HG03558 (cell line): ENCODE data around the gene AUTS2.

ENCODE experiments used
- ATAC-seq: cut with Tn5 transposase; IDR thresholded peaks from one replicate; pipeline ENCODE4 v1.9.1; 2021; ENCODE audit warnings: moderate number of reproducible peaks; ENCODE audit not compliant: unreplicated experiment; ENCODE audit errors: extremely low read depth

AUTS2 gene

GRCh38 chr7:69996121-69996520 lies 397.8 kb downstream of the AUTS2 start:
- ATAC-seq = no peak

GRCh38 chr7:70000737-70001348 lies 402.6 kb downstream of the AUTS2 start:
- ATAC-seq = no peak

GRCh38 chr7:70005480-70005879 lies 407.2 kb downstream of the AUTS2 start:
- ATAC-seq = no peak

GRCh38 chr7:70005891-70006260 lies 407.6 kb downstream of the AUTS2 start:
- ATAC-seq = no peak

GRCh38 chr7:70006261-70006920 lies 408.1 kb downstream of the AUTS2 start:
- ATAC-seq = no peak

GRCh38 chr7:70008466-70008865 lies 410.2 kb downstream of the AUTS2 start:
- no peak for ATAC-seq

GRCh38 chr7:70014472-70015177 lies 416.4 kb downstream of the AUTS2 start:
- no peak for ATAC-seq

- ATAC-seq = no peak
These were observed 417.1 kb downstream of the AUTS2 start for GRCh38 chr7:70015353-70015752.

- ATAC-seq = no peak
These were observed 417.9 kb downstream of the AUTS2 start for GRCh38 chr7:70016044-70016770.

- no peak for ATAC-seq
These were observed 419.1 kb downstream of the AUTS2 start for GRCh38 chr7:70017357-70017756.

- ATAC-seq = no peak
These were observed 420.4 kb downstream of the AUTS2 start for GRCh38 chr7:70018700-70019099.

- ATAC-seq = no peak
These were observed 429.6 kb downstream of the AUTS2 start for GRCh38 chr7:70027867-70028266.

- no peak for ATAC-seq
These were observed 430.3 kb downstream of the AUTS2 start for GRCh38 chr7:70028620-70029019.

- ATAC-seq = no peak
These were observed 431.7 kb downstream of the AUTS2 start for GRCh38 chr7:70029993-70030392.

GRCh38 chr7:70030745-70031144 lies 432.5 kb downstream of the AUTS2 start:
- no peak for ATAC-seq

GRCh38 chr7:70031245-70031644 lies 433.0 kb downstream of the AUTS2 start:
- ATAC-seq = no peak

GRCh38 chr7:70032649-70033048 lies 434.4 kb downstream of the AUTS2 start:
- no peak for ATAC-seq

- no peak for ATAC-seq
These were observed 435.0 kb downstream of the AUTS2 start for GRCh38 chr7:70033226-70033625.

GRCh38 chr7:70034999-70035398 lies 436.7 kb downstream of the AUTS2 start:
- no peak for ATAC-seq

GRCh38 chr7:70035519-70035918 lies 437.2 kb downstream of the AUTS2 start:
- no peak for ATAC-seq

GRCh38 chr7:70035955-70036354 lies 437.7 kb downstream of the AUTS2 start:
- no peak for ATAC-seq
